ENCODE data around the gene BARX1. TPM values are rescaled to one million over a fixed set of nuclear protein-coding genes. Genes with fewer than 3 reads are reported as not detected.

Gene BARX1
- total RNA-seq, 4 donors from 2014 or later, result 0.28 to 0.67 TPM; not detected in 2

- H3K9me3 ChIP-seq, result no peaks in the 10 kb centered on the region
- TF ChIP-seq POLR2A (IDR thresholded peaks at IDR 0.05) (no peak), CTCF (IDR thresholded peaks at IDR 0.05) (no peak)
- DNase-seq, result no peak
- H3K4me3 ChIP-seq, result no peak overlapping the region
- H3K4me1 ChIP-seq, result no peaks in the 10 kb centered on the region
- H3K36me3 ChIP-seq, result no peaks in the 10 kb centered on the region
- no peak overlapping the region for H3K27ac ChIP-seq
- no peaks in the 10 kb centered on the region for H3K27me3 ChIP-seq
- intact Hi-C loops (cut with DNase I; ENCODE audit: low total_unique reads), result no loop called here
Observed at GRCh38 chr9:93916358-93916757, 38.8 kb downstream of the BARX1 start.

- Histone ChIP-seq H3K9me3 (no peaks in the 10 kb centered on the region), H3K4me3 (no peak overlapping the region), H3K27ac (peak overlapping the region; percentile 15 to 34), H3K27me3 (no peaks in the 10 kb centered on the region), H3K36me3 (no peaks in the 10 kb centered on the region), H3K4me1 (no peaks in the 10 kb centered on the region)
- peak; percentile 19 to 48 for DNase-seq
- intact Hi-C loops (cut with DNase I; ENCODE audit: low total_unique reads), result no loop called here
- no peak for TF ChIP-seq CTCF (IDR thresholded peaks at IDR 0.05)
- TF ChIP-seq POLR2A (IDR thresholded peaks at IDR 0.05), result no peak
Observed at GRCh38 chr9:93911801-93912554, 43.2 kb downstream of the BARX1 start.

GRCh38 chr9:93911136-93911745 is 43.9 kb downstream of the BARX1 start:
- H3K27me3 ChIP-seq, result no peaks in the 10 kb centered on the region
- H3K27ac ChIP-seq, result peak overlapping the region in 1 of 2 donors; percentile 29
- no peaks in the 10 kb centered on the region for H3K4me1 ChIP-seq
- H3K9me3 ChIP-seq, result no peaks in the 10 kb centered on the region
- H3K4me3 ChIP-seq, result no peak overlapping the region
- no peak for DNase-seq
- no peaks in the 10 kb centered on the region for H3K36me3 ChIP-seq
- intact Hi-C loops (cut with DNase I; ENCODE audit: low total_unique reads), result no loop called here
- no peak for TF ChIP-seq POLR2A (IDR thresholded peaks at IDR 0.05)

- no peaks in the 10 kb centered on the region for H3K4me1 ChIP-seq
- no peak overlapping the region for H3K4me3 ChIP-seq
- H3K27ac ChIP-seq, result no peak overlapping the region
- H3K27me3 ChIP-seq, result no peaks in the 10 kb centered on the region
- DNase-seq, result no peak
- no peaks in the 10 kb centered on the region for H3K36me3 ChIP-seq
- no peak for TF ChIP-seq CTCF (IDR thresholded peaks at IDR 0.05)
- no peak for TF ChIP-seq POLR2A (IDR thresholded peaks at IDR 0.05)
- intact Hi-C loops (cut with DNase I; ENCODE audit: low total_unique reads), result no loop called here
- no peaks in the 10 kb centered on the region for H3K9me3 ChIP-seq
Observed at GRCh38 chr9:93910598-93910997, 44.6 kb downstream of the BARX1 start.

- Histone ChIP-seq H3K4me3 (no peak overlapping the region), H3K9me3 (no peaks in the 10 kb centered on the region), H3K4me1 (no peaks in the 10 kb centered on the region), H3K27ac (no peak overlapping the region), H3K27me3 (no peaks in the 10 kb centered on the region), H3K36me3 (no peaks in the 10 kb centered on the region)
- TF ChIP-seq POLR2A (IDR thresholded peaks at IDR 0.05) (no peak), CTCF (IDR thresholded peaks at IDR 0.05) (no peak)
- no peak for DNase-seq
- intact Hi-C loops (cut with DNase I; ENCODE audit: low total_unique reads), result no loop called here
Observed at GRCh38 chr9:93910196-93910595, 45.0 kb downstream of the BARX1 start.
